Endothelial cell of umbilical vein (primary cell): ENCODE measurements around the gene VPS37D. TPM values are rescaled to one million over a fixed set of nuclear protein-coding genes. Genes with fewer than 3 reads are reported as not detected.
"Not testable (repeated sequence)": the region's sequence is repeated elsewhere in the genome, so short reads cannot be mapped to it uniquely, and the experiment has no call there.

Experiments used
- BruUV-seq: library from RNA; stranded (reverse); fragments of 400-500 nt; replicated peaks from 2 replicates; lab custom pipeline; 2021; lab: Mats Ljungman, UMichigan
- CTCF ChIA-PET: fragments of 300-600, 350-600 bp; sonication (Branson Sonifier 250); formaldehyde crosslinking; loops from one replicate; lab custom pipeline; 2021; ENCODE audit warnings: antibody characterized with exemption, inconsistent platforms; lab: Charles Lee
- POLR2A ChIA-PET: fragments of 300-600, 350-600 bp; sonication (Branson Sonifier 250); formaldehyde crosslinking; loops from one replicate; lab custom pipeline; 2021; ENCODE audit warnings: antibody characterized with exemption, inconsistent platforms; lab: Charles Lee
- DNase-seq: peaks from one replicate; pipeline ENCODE4 v3.0.0-alpha.2; 2011; ENCODE audit warnings: low read depth, low spot score
- FAIRE-seq: peaks from 2 replicates; lab custom pipeline; 2011; peaks lifted over from hg19 to GRCh38; lab: Jason Lieb, UNC
- H2AFZ ChIP-seq: 2 replicates; pipeline ENCODE4 v1.6.0; 2012; ENCODE audit warnings: low read depth, low read length, control low read depth, inconsistent platforms
- H3K27ac ChIP-seq: 2 replicates; pipeline ENCODE4 v1.5.1; 2011; ENCODE audit warnings: low read depth, mild to moderate bottlenecking, control low read depth, low read length, moderate library complexity; ENCODE audit not compliant: insufficient read depth
- H3K27me3 ChIP-seq, 2 experiments: 2 replicates each; pipeline versions ENCODE4 v1.6.0 to v1.6.1; 2011; ENCODE audit warnings: low read length in 2 of 2, mixed read lengths in 1 of 2; ENCODE audit not compliant: control insufficient read depth in 2 of 2, insufficient read depth in 2 of 2
- H3K36me3 ChIP-seq, 2 experiments: 2 replicates in 1 of 2; 3 replicates in 1 of 2; pipeline ENCODE4 v1.5.1; 2011; ENCODE audit warnings: low read length in 2 of 2, mild to moderate bottlenecking in 1 of 2, moderate library complexity in 1 of 2; ENCODE audit not compliant: control insufficient read depth in 2 of 2, insufficient read depth in 2 of 2; ENCODE audit errors: extremely low read depth in 1 of 2
- H3K4me1 ChIP-seq: 3 replicates; pipeline ENCODE4 v1.5.1; 2011; ENCODE audit warnings: mild to moderate bottlenecking, low read length; ENCODE audit not compliant: control insufficient read depth, insufficient read depth; ENCODE audit errors: extremely low read depth
- H3K4me2 ChIP-seq: 2 replicates; pipeline ENCODE4 v1.6.1; 2011; ENCODE audit warnings: low read length, control low read depth, mixed read lengths; ENCODE audit not compliant: insufficient read depth
- H3K4me3 ChIP-seq, 3 experiments: fragments of 200-600 bp in 1 of 3; sonication (generic), shearing (Covaris generic) in 1 of 3; replicated peaks in 1 of 3; 2 replicates each; pipeline ENCODE4 v1.5.1; 2011 to 2016; ENCODE audit warnings: control low read depth in 3 of 3, low read length in 3 of 3, mild to moderate bottlenecking in 2 of 3, inconsistent platforms in 1 of 3, low read depth in 1 of 3, moderate library complexity in 1 of 3; ENCODE audit not compliant: insufficient read depth in 1 of 3
- H3K79me2 ChIP-seq: 2 replicates; pipeline ENCODE4 v1.6.0; 2012; ENCODE audit warnings: low read length, inconsistent platforms; ENCODE audit not compliant: control insufficient read depth, insufficient read depth
- H3K9ac ChIP-seq: replicated peaks from 2 replicates; pipeline ENCODE3; 2011; ENCODE audit warnings: low read length, control low read depth; ENCODE audit not compliant: insufficient read depth; ENCODE audit errors: extremely low read depth
- H3K9me1 ChIP-seq: replicated peaks from 3 replicates; pipeline ENCODE4 v1.6.0; 2011; ENCODE audit warnings: mild to moderate bottlenecking, low read length; ENCODE audit not compliant: control insufficient read depth, insufficient read depth; ENCODE audit errors: extremely low read depth
- H3K9me3 ChIP-seq: replicated peaks from 2 replicates; pipeline ENCODE4 v1.5.1; 2012; ENCODE audit warnings: low read length, inconsistent platforms; ENCODE audit not compliant: control insufficient read depth, insufficient read depth
- H4K20me1 ChIP-seq: replicated peaks from 2 replicates; pipeline ENCODE3; 2011; ENCODE audit warnings: mild to moderate bottlenecking, low read length; ENCODE audit not compliant: control insufficient read depth, insufficient read depth; ENCODE audit errors: extremely low read depth
- GATA2 ChIP-seq: IDR thresholded peaks from 2 replicates; pipeline ENCODE4 v1.7.0; 2011; ENCODE audit warnings: low read depth, mild to moderate bottlenecking, moderate library complexity, mixed read lengths, low read length; ENCODE audit not compliant: insufficient read length, insufficient read depth
- JUN ChIP-seq: IDR thresholded peaks from 2 replicates; pipeline ENCODE4 v1.6.1; 2011; ENCODE audit warnings: borderline replicate concordance, low read depth; ENCODE audit not compliant: insufficient read length, insufficient read depth
- MAX ChIP-seq: IDR thresholded peaks from 2 replicates; pipeline ENCODE4 v1.6.1; 2011; ENCODE audit not compliant: insufficient read depth, insufficient read length
- MYC ChIP-seq: IDR thresholded peaks from one replicate; pipeline ENCODE4 v1.6.1; 2011; ENCODE audit warnings: mild to moderate bottlenecking, low read depth, low read length
- POLR2AphosphoS5 ChIP-seq: IDR thresholded peaks from 2 replicates; pipeline ENCODE4 v1.6.1; 2012; ENCODE audit warnings: low read depth, mild to moderate bottlenecking, control low read depth, low read length, moderate library complexity; ENCODE audit not compliant: insufficient read depth
- dilution Hi-C: fragments of 300-500 bp; cut with MboI; formaldehyde crosslinking; loops from one replicate; pipeline ENCODE4 v1.15.0; 2019; ENCODE audit warnings: low sequenced_read_pairs; ENCODE audit not compliant: extremely low pct_ligation_motif_present
- intact Hi-C: fragments of 100-400 bp; cut with micrococcal nuclease; formaldehyde crosslinking; loops from one replicate; pipeline ENCODE4 v1.10.0; 2022
- polyA plus RNA-seq, 4 experiments: library from polyadenylated mRNA; depleted of rRNA in 3 of 4; stranded (reverse) in 3 of 4; unstranded in 1 of 4; fragments of >200 nt; gene quantifications; 2 replicates each; pipeline versions ENCODE4 v1.2.1 to v1.2.3, GENCODE V29; 2011 to 2012; ENCODE audit warnings: missing spikeins in 1 of 4
- total RNA-seq: library from RNA; stranded (reverse); gene quantifications from 2 replicates; pipeline ENCODE4 v1.2.3, GENCODE V29; 2021

VPS37D gene
- total and polyA plus RNA-seq, 2 donors (not counting 3 experiments of a cell fraction or from before 2014, with no cell fraction given): 2.0 to 2.1 TPM

DNA sequence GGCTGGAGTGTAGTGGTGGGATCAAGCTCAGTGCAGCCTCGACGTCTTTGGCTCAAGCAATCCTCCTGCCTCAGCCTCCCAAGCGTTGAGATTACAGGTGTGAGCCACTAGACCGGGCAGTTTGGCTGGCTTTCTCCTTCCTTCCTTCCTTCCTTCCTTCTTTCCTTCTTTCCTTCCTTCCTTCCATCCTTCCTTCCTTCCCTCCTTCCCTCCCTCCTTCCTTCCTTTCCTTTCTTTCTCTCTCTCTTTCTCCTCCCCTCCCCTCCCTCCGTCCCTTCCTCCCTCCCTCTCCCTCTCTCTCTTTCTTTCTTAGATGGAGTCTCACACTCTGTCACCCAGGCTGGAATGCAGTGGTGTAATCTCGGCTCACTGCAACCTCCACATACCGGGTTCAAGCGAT is 7.6 kb upstream of the VPS37D start:
- H3K79me2 ChIP-seq: no peaks in the 10 kb centered on the region
- intact Hi-C loops (no loop called here), dilution Hi-C loops (no loop called here)
- H3K36me3 ChIP-seq: no peaks in the 10 kb centered on the region
- ChIA-PET POLR2A (no interaction called here), CTCF (interaction anchor here (1.0 kb wide), 1 partner anchor 53 kb away, joined by 5 read pairs; no protein-coding TSS in a partner anchor)
- H3K9me1 ChIP-seq: no peaks in the 10 kb centered on the region
- TF ChIP-seq POLR2AphosphoS5: no peak
- TF ChIP-seq JUN: no peak
- TF ChIP-seq GATA2: no peak
- no peak for TF ChIP-seq MAX
- TF ChIP-seq MYC: no peak
- FAIRE-seq (no peak), DNase-seq (no peak)
- no peak overlapping the region for H3K4me3 ChIP-seq
- H3K27ac ChIP-seq: no peak overlapping the region
- H3K4me2 ChIP-seq: no peak overlapping the region
- H3K4me1 ChIP-seq: no peaks in the 10 kb centered on the region
- BruUV-seq: no TSS peak
- no peaks in the 10 kb centered on the region for H4K20me1 ChIP-seq
- peaks cover 0 to 2% of the 10 kb centered on the region in 2 experiments for H3K27me3 ChIP-seq
- H3K9ac ChIP-seq: no peak overlapping the region
- H3K9me3 ChIP-seq: no peaks in the 10 kb centered on the region
- H2AFZ ChIP-seq: no peak overlapping the region

DNA sequence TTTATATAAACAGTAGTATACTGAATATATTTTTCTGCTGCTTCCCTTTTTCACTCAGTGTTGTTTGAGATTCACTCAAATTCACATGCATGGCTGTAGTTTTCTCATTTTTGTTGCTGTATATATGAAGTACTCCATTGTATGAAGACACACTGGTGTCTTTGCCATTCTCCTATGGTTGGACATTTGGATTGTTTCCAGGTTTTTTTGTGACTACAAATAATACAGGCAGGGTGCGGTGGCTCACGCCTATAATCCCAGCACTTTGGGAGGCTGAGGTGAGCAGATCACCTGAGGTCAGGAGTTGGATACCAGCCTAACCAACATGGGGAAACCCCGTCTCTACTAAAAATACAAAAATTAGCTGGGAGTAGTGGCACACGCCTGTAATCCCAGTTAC is 7.0 kb upstream of the VPS37D start:
- H3K36me3 ChIP-seq, CTCF ChIA-PET, H3K4me3 ChIP-seq, dilution Hi-C loops, H3K9ac ChIP-seq, FAIRE-seq, H3K79me2 ChIP-seq, H3K4me1 ChIP-seq, POLR2A ChIA-PET, H3K4me2 ChIP-seq, H3K27ac ChIP-seq, H2AFZ ChIP-seq, DNase-seq, H3K27me3 ChIP-seq, H4K20me1 ChIP-seq, H3K9me3 ChIP-seq, BruUV-seq, H3K9me1 ChIP-seq, intact Hi-C loops: not testable (repeated sequence)
